ENCODE data around the gene SPIRE1. TPM values are rescaled to one million over a fixed set of nuclear protein-coding genes. Genes with fewer than 3 reads are reported as not detected.

Gene SPIRE1
- total RNA-seq, 1 experiment from 2014 or later, result 15.2 TPM

DNA sequence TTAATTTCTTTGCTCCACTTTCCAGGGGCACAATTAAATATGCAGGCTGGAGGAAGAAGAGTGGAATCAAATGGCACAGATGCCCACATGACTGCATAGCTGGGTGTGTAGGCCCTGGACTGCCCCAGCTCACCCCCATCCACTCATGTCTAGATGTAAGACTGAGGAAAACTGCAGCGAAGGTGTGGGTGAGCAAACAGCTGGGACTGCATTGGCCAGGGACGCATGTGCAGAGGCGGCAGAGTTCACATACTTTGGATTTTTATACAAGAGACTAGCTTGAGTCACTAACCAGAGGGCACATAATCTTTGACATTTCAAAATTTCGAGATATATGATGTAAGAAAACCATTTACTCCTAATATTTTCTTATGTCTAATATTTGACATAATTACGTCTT lies 60.1 kb downstream of the SPIRE1 start:
- no peak overlapping the region for H3K4me3 ChIP-seq
- no peaks in the 10 kb centered on the region for H3K9me3 ChIP-seq (replicated peaks)
- no peaks in the 10 kb centered on the region for H3K36me3 ChIP-seq
- peak; percentile 35 to 38 for DNase-seq
- H3K4me1 ChIP-seq, result peaks cover 3% of the 10 kb centered on the region; the same call in 1 of the 2 replicates
- H3K27ac ChIP-seq, result peak overlapping the region; percentile 26; the same call in 1 of the 2 replicates
- H3K27me3 ChIP-seq, result no peaks in the 10 kb centered on the region

DNA sequence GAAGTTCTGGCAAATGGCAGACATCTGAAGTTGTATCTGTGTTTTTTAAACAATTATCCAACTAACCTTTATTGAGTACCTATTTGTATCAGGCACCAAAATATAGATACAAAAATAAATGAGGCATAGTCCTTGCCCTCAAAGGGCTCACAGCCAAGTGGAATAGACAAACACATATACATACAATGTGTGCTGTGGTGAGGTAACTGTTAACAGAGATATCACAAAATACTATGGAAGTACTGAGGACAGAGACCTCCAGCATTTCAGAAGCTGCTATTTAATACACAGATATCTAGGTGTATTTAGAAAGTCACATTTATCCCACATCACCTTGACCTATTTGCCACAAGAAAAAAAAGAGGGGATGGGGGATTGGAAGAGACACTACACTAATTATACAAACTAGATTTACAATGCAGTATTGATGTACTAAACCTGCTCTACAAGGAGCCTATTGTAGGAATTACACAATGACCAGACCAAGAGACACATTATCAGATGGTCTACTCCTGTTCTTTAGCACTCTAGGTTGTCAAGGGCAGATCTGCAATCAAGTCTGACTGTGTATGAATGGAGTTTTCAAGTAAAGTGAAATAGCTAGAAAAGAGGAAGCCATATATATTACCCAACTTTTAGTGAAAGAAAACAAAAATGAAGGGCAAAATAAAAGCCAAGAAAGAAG lies 62.2 kb downstream of the SPIRE1 start:
- no peaks in the 10 kb centered on the region for H3K27me3 ChIP-seq
- H3K27ac ChIP-seq, result no peak overlapping the region
- no peaks in the 10 kb centered on the region for H3K9me3 ChIP-seq (replicated peaks)
- no peak for DNase-seq
- peaks cover 3% of the 10 kb centered on the region; the same call in 1 of the 2 replicates for H3K4me1 ChIP-seq
- H3K36me3 ChIP-seq, result no peaks in the 10 kb centered on the region
- H3K4me3 ChIP-seq, result no peak overlapping the region

DNA sequence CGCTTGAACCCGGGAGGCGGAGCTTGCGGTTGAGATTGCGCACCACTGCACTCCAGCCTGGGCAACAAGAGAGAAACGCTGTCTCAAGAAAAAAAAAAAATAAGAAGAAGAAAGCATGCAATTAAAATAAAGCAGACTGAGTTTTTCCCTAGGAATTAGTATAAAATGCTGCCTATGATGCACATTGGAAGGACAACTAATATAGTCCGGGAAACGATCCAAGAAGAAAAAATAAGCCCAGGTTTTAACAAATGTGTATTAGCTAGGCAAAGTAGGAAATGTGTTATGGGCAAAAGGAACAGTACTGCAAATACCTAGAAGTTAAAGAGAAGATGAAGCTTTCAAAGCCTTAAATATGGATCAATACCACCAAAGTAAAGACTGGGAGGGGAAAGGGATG lies 64.0 kb downstream of the SPIRE1 start:
- DNase-seq, result no peak
- Histone ChIP-seq H3K36me3 (no peaks in the 10 kb centered on the region), H3K4me1 (peaks cover 3% of the 10 kb centered on the region; the same call in 1 of the 2 replicates), H3K27me3 (no peaks in the 10 kb centered on the region), H3K9me3 (replicated peaks) (no peaks in the 10 kb centered on the region), H3K27ac (no peak overlapping the region), H3K4me3 (no peak overlapping the region)

DNA sequence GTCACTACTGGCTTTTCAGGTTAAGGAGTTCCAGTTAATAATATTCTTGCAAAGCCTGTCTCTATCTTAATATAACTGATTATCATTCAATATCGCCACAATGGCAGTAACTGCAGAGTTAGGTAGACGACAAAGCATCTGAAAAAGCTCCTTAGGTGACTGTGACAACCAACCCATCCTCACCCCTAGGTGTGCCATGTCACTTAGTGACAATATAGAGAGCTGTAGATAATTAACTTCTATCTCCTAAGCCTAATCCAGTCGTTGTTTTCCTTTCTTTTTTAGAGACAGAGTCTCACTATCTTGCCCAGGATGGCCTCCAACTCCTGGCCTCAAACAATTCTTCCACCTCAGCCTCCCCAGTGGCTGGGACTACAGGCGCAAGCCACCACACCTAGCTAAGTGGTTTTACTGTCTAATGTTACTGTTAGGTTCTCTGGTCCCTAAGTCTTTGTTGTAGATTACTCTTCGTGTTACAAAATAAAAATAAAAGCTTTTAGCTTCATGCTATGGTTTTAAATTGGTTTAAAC lies 65.2 kb downstream of the SPIRE1 start:
- no peak overlapping the region for H3K4me3 ChIP-seq
- no peak for DNase-seq
- H3K27ac ChIP-seq, result no peak overlapping the region
- no peaks in the 10 kb centered on the region for H3K4me1 ChIP-seq
- no peaks in the 10 kb centered on the region for H3K27me3 ChIP-seq
- no peaks in the 10 kb centered on the region for H3K36me3 ChIP-seq
- no peaks in the 10 kb centered on the region for H3K9me3 ChIP-seq (replicated peaks)

DNA sequence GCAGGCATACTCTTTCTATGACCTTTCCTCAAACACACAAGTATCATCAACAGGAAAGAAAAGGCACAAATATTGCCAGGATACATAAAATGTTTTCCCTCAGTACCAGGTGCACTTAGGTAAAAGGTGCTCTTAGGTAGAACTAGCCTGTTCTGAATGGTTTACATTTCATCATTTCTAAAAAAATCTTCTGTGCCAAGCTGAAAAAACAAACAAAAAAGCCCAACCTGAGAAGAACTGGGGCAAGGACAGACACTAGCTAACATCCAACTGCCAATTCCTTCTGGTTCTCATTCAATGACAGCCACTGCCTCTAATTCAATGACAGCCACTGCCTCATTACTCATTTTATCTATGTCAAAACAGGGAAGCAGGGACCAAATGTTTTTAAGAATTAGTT lies 68.5 kb downstream of the SPIRE1 start:
- Histone ChIP-seq H3K9me3 (replicated peaks) (no peaks in the 10 kb centered on the region), H3K4me1 (no peaks in the 10 kb centered on the region), H3K4me3 (no peak overlapping the region), H3K36me3 (no peaks in the 10 kb centered on the region), H3K27me3 (no peaks in the 10 kb centered on the region), H3K27ac (no peak overlapping the region)
- DNase-seq, result no peak

DNA sequence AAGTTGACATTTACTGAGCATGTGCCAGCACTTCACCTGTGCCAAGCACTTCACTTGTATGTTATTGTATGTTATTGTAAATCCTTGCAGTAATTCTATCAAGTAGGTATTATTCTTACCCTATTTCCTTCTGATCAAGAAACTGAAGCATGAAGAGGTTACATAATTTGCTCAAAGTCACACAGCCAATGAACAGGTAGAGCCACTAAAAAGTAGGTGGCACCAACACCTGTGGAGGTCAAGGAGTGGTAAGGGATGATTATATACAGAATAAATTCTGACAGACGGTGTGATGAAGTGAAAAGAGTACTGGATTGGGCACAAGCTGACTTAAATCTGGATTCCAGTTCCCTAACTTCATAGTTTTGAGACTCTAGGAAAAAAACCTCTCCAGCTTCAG lies 71.0 kb downstream of the SPIRE1 start:
- Histone ChIP-seq H3K9me3 (replicated peaks) (no peaks in the 10 kb centered on the region), H3K27ac (no peak overlapping the region), H3K27me3 (no peaks in the 10 kb centered on the region), H3K4me1 (no peaks in the 10 kb centered on the region), H3K4me3 (no peak overlapping the region), H3K36me3 (no peaks in the 10 kb centered on the region)
- DNase-seq, result no peak

DNA sequence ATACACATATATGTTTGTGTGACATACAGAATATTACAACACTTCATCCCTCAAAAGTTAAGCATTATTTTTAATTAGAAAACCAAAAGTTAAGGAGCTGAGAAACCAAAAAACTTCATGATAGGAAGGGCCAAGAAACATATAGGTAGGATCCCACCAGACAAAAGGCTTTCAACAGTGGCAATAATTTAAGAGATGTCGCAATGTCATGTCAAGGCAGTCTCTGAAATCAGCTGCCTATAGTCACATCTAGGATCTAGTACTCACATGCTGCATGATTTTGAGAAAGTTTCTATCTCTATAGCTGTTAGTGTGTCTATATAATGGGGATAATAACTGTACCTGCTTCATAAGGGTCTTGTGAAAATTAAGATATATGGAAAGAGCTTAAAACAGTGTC lies 72.7 kb downstream of the SPIRE1 start:
- Histone ChIP-seq H3K27me3 (no peaks in the 10 kb centered on the region), H3K9me3 (replicated peaks) (no peaks in the 10 kb centered on the region), H3K27ac (no peak overlapping the region), H3K4me3 (no peak overlapping the region), H3K36me3 (no peaks in the 10 kb centered on the region), H3K4me1 (no peaks in the 10 kb centered on the region)
- DNase-seq, result no peak

DNA sequence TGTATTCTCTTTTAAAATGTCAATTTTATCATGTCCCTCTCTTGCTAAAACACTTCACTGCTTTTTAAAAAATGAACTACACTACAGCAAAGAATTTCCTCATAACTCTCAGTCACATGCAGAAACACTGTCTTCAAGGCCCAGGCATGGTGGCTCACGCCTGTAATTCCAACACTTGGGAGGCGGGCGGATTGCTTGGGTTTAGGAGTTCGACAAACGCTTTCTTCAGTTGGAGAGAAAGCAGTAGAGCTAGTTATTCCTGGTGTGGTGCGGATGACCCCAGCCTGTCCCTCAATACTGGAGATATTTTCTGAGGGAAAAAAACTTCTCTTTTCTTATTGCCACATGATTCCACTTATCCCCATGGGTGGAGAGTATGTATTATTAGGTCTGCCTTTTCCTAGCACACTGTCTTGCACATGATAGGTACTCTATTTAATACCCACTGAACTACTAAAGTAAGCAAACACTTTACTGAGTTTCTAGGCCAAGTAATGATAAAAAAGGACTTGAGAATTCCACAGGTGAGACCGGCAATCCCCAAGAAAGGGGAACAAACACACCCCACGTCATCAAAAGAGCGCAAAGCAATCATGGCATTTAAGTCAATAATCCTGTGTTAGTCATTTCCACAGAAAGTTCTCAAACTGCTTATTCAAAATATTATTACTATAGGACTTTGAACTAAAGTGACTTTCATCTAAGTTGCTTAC lies 77.1 kb downstream of the SPIRE1 start:
- DNase-seq, result no peak
- Histone ChIP-seq H3K36me3 (no peaks in the 10 kb centered on the region), H3K4me3 (no peak overlapping the region), H3K9me3 (replicated peaks) (no peaks in the 10 kb centered on the region), H3K4me1 (no peaks in the 10 kb centered on the region), H3K27ac (no peak overlapping the region), H3K27me3 (no peaks in the 10 kb centered on the region)

DNA sequence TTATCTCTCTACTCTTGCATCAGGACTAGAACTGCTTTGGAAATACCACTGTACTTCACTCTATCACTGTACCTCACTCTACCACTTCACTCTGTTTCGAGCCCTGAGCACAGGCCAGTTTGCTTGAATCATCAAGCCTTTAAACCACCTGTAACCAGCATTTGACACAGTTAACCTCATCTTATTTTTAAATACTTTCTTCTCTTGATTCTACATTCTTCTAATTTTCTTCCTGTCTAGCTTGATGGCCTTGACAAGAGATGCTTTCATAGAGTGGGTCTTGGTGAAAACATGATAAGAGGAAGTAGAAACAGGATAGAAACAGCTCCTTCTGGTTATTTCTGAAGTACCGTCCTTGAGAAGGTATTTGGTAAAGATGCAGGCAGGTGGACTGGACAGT lies 78.1 kb downstream of the SPIRE1 start:
- Histone ChIP-seq H3K27ac (no peak overlapping the region), H3K36me3 (no peaks in the 10 kb centered on the region), H3K4me3 (no peak overlapping the region), H3K9me3 (replicated peaks) (no peaks in the 10 kb centered on the region), H3K27me3 (no peaks in the 10 kb centered on the region), H3K4me1 (no peaks in the 10 kb centered on the region)
- DNase-seq, result no peak

DNA sequence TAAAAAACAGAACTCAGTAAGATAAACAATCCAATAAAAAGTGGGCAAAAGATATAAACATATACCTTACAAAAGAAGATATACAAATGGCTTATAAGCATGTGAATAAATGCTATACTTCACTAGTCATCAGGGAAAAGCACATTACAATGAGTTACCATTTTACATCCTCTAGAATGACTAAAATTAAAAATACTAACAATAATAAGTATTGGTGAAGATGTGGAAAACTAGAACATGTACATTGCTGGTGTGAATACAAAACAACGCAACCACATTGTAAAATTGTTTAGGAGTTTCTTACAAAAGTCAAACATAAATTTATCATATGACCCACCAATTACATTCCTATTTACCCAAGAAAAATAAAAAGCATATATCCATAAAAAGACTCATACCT lies 80.1 kb downstream of the SPIRE1 start:
- no peak overlapping the region for H3K27ac ChIP-seq
- H3K27me3 ChIP-seq, result no peaks in the 10 kb centered on the region
- H3K9me3 ChIP-seq (replicated peaks), result no peaks in the 10 kb centered on the region
- no peaks in the 10 kb centered on the region for H3K4me1 ChIP-seq
- DNase-seq, result no peak
- no peaks in the 10 kb centered on the region for H3K36me3 ChIP-seq
- no peak overlapping the region for H3K4me3 ChIP-seq

DNA sequence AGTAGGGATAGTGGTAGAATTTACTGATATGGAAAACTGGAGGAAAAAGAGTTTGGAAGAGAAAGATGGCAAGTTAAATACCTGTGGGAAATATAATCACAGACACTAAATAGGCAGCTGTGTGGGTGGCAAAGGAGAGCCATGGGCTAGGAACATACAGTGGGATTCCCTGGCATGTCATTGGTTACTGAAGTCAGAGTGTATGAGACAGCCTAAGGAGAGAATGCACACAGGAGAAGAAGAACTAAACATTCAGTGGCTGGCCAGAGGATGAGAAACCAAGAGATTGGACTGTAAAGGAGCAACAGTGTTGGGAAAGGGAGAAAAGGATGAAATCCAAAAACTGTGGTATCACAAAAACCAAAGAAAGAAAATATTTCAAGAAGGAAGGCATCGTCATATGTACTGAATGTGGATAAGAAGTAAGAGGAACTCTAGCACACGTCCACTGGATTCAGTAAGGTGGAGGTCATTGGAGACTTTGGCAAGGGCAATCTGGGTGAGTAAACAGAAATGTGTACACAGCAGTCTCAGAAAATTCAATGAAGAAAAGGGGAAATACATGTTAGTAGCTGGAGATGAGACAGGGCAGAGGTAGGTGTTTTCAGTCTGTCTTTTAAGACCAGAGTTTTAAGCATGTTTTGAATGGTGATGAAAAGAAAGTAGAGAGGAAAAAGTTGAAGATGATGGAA lies 83.3 kb downstream of the SPIRE1 start:
- Histone ChIP-seq H3K4me1 (no peaks in the 10 kb centered on the region), H3K36me3 (no peaks in the 10 kb centered on the region)
- DNase-seq, result no peak

DNA sequence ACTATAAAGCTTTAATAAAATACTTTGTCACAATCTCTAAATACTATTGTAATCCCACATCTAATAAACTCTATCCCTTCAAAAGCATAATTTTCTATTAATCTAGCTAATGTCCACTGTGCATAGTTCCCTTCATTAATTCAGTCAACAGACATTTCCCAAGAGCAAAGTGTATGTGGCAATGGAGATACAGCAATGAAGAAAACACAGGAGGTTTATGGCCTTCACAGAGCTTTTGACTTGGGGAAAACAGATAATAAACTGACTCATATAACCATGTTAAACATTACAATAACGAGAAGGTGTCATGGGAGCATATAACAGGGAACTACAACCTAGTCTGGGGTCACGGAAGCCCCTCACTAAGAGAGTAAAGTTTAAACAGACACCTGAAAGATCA lies 86.3 kb downstream of the SPIRE1 start:
- Histone ChIP-seq H3K27ac (no peak overlapping the region), H3K4me1 (no peaks in the 10 kb centered on the region), H3K9me3 (replicated peaks) (no peaks in the 10 kb centered on the region), H3K36me3 (no peaks in the 10 kb centered on the region), H3K27me3 (no peaks in the 10 kb centered on the region), H3K4me3 (no peak overlapping the region)
- DNase-seq, result no peak

More for the DNA sequence above, 83.3 kb downstream of the SPIRE1 start:
- Histone ChIP-seq H3K27me3 (no peaks in the 10 kb centered on the region), H3K27ac (no peak overlapping the region), H3K4me3 (no peak overlapping the region), H3K9me3 (replicated peaks) (no peaks in the 10 kb centered on the region)

DNA sequence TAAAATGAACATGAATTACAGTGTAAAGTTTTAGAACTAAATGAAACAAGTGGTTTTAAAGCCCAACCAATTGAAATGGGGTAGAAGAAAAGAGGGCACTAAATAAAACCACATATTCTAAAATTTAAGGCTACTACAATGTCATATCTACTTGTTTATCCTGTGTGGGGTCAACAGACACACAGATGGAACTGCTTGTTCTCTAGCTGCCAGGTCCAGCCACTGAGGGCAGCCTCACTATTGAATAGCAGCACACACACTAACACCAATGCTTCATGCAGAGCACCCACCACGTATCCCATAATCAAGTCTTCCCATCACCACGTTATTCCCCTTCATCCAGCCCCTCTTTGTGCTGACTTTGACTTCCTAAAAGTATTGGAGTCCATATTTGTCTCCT lies 88.1 kb downstream of the SPIRE1 start:
- Histone ChIP-seq H3K4me1 (no peaks in the 10 kb centered on the region), H3K9me3 (replicated peaks) (no peaks in the 10 kb centered on the region), H3K27me3 (no peaks in the 10 kb centered on the region), H3K36me3 (no peaks in the 10 kb centered on the region), H3K27ac (no peak overlapping the region), H3K4me3 (no peak overlapping the region)
- no peak for DNase-seq

DNA sequence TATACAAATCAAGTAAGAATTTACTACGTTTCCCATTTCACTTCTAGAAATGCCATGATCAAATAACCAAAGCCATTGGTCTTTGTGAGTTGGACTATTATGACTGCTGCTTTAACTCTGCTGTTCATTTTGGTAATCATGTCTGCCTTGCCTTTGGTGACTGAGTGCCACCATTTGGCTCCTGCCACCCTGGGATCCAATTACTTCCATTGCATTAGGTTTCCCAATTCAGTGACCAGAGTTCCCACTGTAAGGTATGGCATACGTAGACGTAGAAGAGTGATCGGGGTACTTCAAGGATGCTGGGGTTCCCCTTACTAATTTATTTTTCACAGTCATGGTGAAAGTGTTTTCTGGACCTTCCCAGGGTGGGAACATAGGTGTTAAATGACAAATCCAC lies 90.1 kb downstream of the SPIRE1 start:
- no peaks in the 10 kb centered on the region for H3K36me3 ChIP-seq
- H3K4me3 ChIP-seq, result no peak overlapping the region
- DNase-seq, result no peak
- no peak overlapping the region for H3K27ac ChIP-seq
- H3K27me3 ChIP-seq, result no peaks in the 10 kb centered on the region
- no peaks in the 10 kb centered on the region for H3K9me3 ChIP-seq (replicated peaks)
- H3K4me1 ChIP-seq, result no peaks in the 10 kb centered on the region

DNA sequence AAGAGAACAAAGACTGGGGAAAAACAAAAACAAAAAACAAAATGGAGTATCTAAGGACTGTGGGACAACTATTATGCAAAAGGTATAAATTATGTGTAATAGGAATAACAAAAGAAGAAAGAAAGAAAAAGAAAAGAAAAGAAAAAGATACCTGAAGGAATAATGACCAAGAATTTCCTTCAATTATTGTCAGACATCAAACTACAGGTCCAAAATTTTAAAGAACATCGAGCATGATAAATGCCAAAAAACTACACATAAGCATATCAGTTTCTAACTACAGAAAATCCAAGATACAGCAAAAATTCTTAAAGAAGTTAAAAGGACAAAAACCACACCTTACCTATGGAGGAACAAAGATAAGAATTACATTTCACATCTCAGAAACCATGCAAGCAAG lies 93.0 kb downstream of the SPIRE1 start:
- Histone ChIP-seq H3K4me3 (no peak overlapping the region), H3K4me1 (no peaks in the 10 kb centered on the region), H3K9me3 (replicated peaks) (no peaks in the 10 kb centered on the region), H3K27ac (no peak overlapping the region), H3K36me3 (no peaks in the 10 kb centered on the region), H3K27me3 (no peaks in the 10 kb centered on the region)
- no peak for DNase-seq

Measured in SJCRH30 (cell line).